ENCODE data around the gene CSNK2A1. TPM values are rescaled to one million over a fixed set of nuclear protein-coding genes. Genes with fewer than 3 reads are reported as not detected.

Gene CSNK2A1
- total RNA-seq, 2 donors from 2014 or later = 40.5 to 52.7 TPM

GRCh38 chr20:492159-492558, 51.4 kb downstream of the CSNK2A1 start:
- intact Hi-C loops (cut with DNase I) = no loop called here
- H3K36me3 ChIP-seq (replicated peaks in 1 of 2; ENCODE audit: insufficient read depth in 1 of 2, low read depth in 2 of 2) = peaks cover 8 to 26% of the 10 kb centered on the region in 2 donors
- 43 to 53% methylated on average over 5 of the region's 5 CpGs for WGBS, 2 donors

GRCh38 chr20:487655-488054, 55.9 kb downstream of the CSNK2A1 start:
- DNase-seq = no peak
- Histone ChIP-seq H3K36me3 (replicated peaks in 1 of 2; ENCODE audit: insufficient read depth in 1 of 2, low read depth in 2 of 2) (peaks cover 15 to 39% of the 10 kb centered on the region in 2 donors), H3K9me3 (no peaks in the 10 kb centered on the region), H3K27me3 (no peaks in the 10 kb centered on the region), H3K4me3 (no peak overlapping the region), H3K27ac (no peak overlapping the region), H3K4me1 (peaks cover 10% of the 10 kb centered on the region)
- no peak for ATAC-seq
- TF ChIP-seq CTCF (IDR thresholded peaks at IDR 0.05) (no peak), POLR2A (IDR thresholded peaks at IDR 0.05) (no peak)
- intact Hi-C loops (cut with DNase I) = no loop called here
- WGBS, 2 donors = 89 to 98% methylated on average over 4 of the region's 4 CpGs

More at GRCh38 chr20:492159-492558, 51.4 kb downstream of the CSNK2A1 start:
- DNase-seq = no peak
- peaks cover 12% of the 10 kb centered on the region for H3K4me1 ChIP-seq
- H3K27me3 ChIP-seq = no peaks in the 10 kb centered on the region
- no peak overlapping the region for H3K4me3 ChIP-seq
- ATAC-seq = no peak
- no peaks in the 10 kb centered on the region for H3K9me3 ChIP-seq
- H3K27ac ChIP-seq = no peak overlapping the region
- TF ChIP-seq CTCF (IDR thresholded peaks at IDR 0.05) = no peak
- no peak for TF ChIP-seq POLR2A (IDR thresholded peaks at IDR 0.05)

GRCh38 chr20:483815-484644, 59.6 kb downstream of the CSNK2A1 start:
- peak in 3 of 4 donors; percentile 32 to 52 (median 43) for DNase-seq

GRCh38 chr20:481167-481566, 62.4 kb downstream of the CSNK2A1 start:
- H3K36me3 ChIP-seq (replicated peaks in 1 of 2; ENCODE audit: insufficient read depth in 1 of 2, low read depth in 2 of 2) = peaks cover 0 to 10% of the 10 kb centered on the region in 2 donors
- H3K27ac ChIP-seq = no peak overlapping the region
- peaks cover 19% of the 10 kb centered on the region for H3K4me1 ChIP-seq
- H3K27me3 ChIP-seq = no peaks in the 10 kb centered on the region
- TF ChIP-seq CTCF (IDR thresholded peaks at IDR 0.05) (no peak), POLR2A (IDR thresholded peaks at IDR 0.05) (no peak)
- H3K4me3 ChIP-seq = no peak overlapping the region
- H3K9me3 ChIP-seq = no peaks in the 10 kb centered on the region
- ATAC-seq (no peak), DNase-seq (no peak)
- WGBS, 2 donors = 70 to 86% methylated on average over 1 of the region's 1 CpG
- intact Hi-C loops (cut with DNase I) = no loop called here

More at GRCh38 chr20:483815-484644, 59.6 kb downstream of the CSNK2A1 start:
- no peaks in the 10 kb centered on the region for H3K27me3 ChIP-seq
- H3K27ac ChIP-seq = peak overlapping the region in 2 of 4 donors; percentile 7 to 40
- no peaks in the 10 kb centered on the region for H3K9me3 ChIP-seq
- ATAC-seq = peak; percentile 33
- H3K4me1 ChIP-seq = peaks cover 15% of the 10 kb centered on the region
- intact Hi-C loops (cut with DNase I) = no loop called here
- TF ChIP-seq CTCF (IDR thresholded peaks at IDR 0.05) (no peak), POLR2A (IDR thresholded peaks at IDR 0.05) (no peak)
- H3K36me3 ChIP-seq (replicated peaks in 1 of 2; ENCODE audit: insufficient read depth in 1 of 2, low read depth in 2 of 2) = peaks cover 9 to 31% of the 10 kb centered on the region in 2 donors
- WGBS, 2 donors = 35 to 44% methylated on average over 9 of the region's 9 CpGs
- no peak overlapping the region for H3K4me3 ChIP-seq

Data from body of pancreas (tissue), 4 donors.